Measurements from ENCODE around the gene BCL2.

Gene BCL2

GRCh38 chr18:63155169-63155852 is 164.3 kb downstream of the BCL2 start:
- peak; percentile 39 to 60 for DNase-seq

GRCh38 chr18:63154350-63155152 is 165.0 kb downstream of the BCL2 start:
- no peak for DNase-seq

GRCh38 chr18:63152791-63153190 is 166.8 kb downstream of the BCL2 start:
- no peak for DNase-seq

- no peak for DNase-seq
Measured at GRCh38 chr18:63152096-63152495, 167.5 kb downstream of the BCL2 start.

GRCh38 chr18:63151539-63151938 is 168.0 kb downstream of the BCL2 start:
- DNase-seq = no peak

GRCh38 chr18:63150942-63151421 is 168.6 kb downstream of the BCL2 start:
- no peak for DNase-seq

- DNase-seq = no peak
Measured at GRCh38 chr18:63150326-63150725, 169.2 kb downstream of the BCL2 start.

- no peak for DNase-seq
Measured at GRCh38 chr18:63149302-63149587, 170.3 kb downstream of the BCL2 start.

- DNase-seq = no peak
Measured at GRCh38 chr18:63148449-63149301, 170.9 kb downstream of the BCL2 start.

- DNase-seq = no peak
Measured at GRCh38 chr18:63147973-63148372, 171.6 kb downstream of the BCL2 start.

- DNase-seq = no peak
Measured at GRCh38 chr18:63146828-63147409, 172.7 kb downstream of the BCL2 start.

GRCh38 chr18:63145851-63146555 is 173.6 kb downstream of the BCL2 start:
- no peak for DNase-seq

- no peak for DNase-seq
Measured at GRCh38 chr18:63145166-63145850, 174.3 kb downstream of the BCL2 start.

GRCh38 chr18:63144748-63145147 is 174.8 kb downstream of the BCL2 start:
- no peak for DNase-seq

GRCh38 chr18:63143330-63143771 is 176.2 kb downstream of the BCL2 start:
- no peak for DNase-seq

GRCh38 chr18:63142594-63143225 is 176.9 kb downstream of the BCL2 start:
- peak in 1 of 2 donors; percentile 23 for DNase-seq

- DNase-seq = peak in 1 of 2 donors; percentile 31
Measured at GRCh38 chr18:63141778-63142176, 177.8 kb downstream of the BCL2 start.

- no peak for DNase-seq
Measured at GRCh38 chr18:63140997-63141777, 178.4 kb downstream of the BCL2 start.

- DNase-seq = no peak
Measured at GRCh38 chr18:63140038-63140450, 179.5 kb downstream of the BCL2 start.
